ENCODE results near the gene NAB1.

DNA sequence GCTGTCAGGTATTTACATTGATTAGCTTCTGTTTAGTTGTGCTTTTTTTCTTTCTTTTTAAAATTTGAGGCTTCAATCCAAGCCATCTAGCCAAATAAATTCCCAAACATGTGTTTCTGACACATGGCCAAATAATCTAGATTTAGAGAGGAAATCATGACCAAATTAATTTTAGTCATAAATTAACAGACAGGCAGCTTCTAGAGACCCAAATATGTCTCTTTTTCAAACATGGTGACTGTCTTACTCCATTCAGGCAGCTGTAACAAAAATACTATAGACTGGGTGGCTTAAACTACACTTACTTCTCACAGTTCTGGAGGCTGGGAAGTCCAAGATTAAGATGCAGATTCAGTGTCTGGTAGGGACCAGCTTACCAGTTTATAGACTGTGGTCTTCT, 23.2 kb upstream of the NAB1 start:
- no peak for TF ChIP-seq GATA3 (IDR thresholded peaks at IDR 0.05; ENCODE audit: low read depth, low read length)
- no peak for TF ChIP-seq GATA2 (IDR thresholded peaks at IDR 0.05; ENCODE audit: low read depth, low read length)

Measured in SH-SY5Y (cell line).